Measurements from ENCODE around the gene TGM3.

TGM3 gene

GRCh38 chr20:2305946-2306345, 10.1 kb downstream of the TGM3 start:
- no peak for DNase-seq

GRCh38 chr20:2307136-2307535, 11.3 kb downstream of the TGM3 start:
- DNase-seq, result no peak

GRCh38 chr20:2311329-2311728, 15.5 kb downstream of the TGM3 start:
- peak; percentile 47 to 80 (median 73) for DNase-seq

- no peak for DNase-seq
These were observed 17.1 kb downstream of the TGM3 start for GRCh38 chr20:2312876-2313275.

- DNase-seq, result peak; percentile 36 to 58 (median 54)
These were observed 17.5 kb downstream of the TGM3 start for GRCh38 chr20:2313316-2313715.

- peak; percentile 86 to 94 (median 90) for DNase-seq
These were observed 19.1 kb downstream of the TGM3 start for GRCh38 chr20:2314759-2315439.

- no peak for DNase-seq
These were observed 19.6 kb downstream of the TGM3 start for GRCh38 chr20:2315440-2315778.

- no peak for DNase-seq
These were observed 21.2 kb downstream of the TGM3 start for GRCh38 chr20:2316847-2317495.

- DNase-seq, result peak; percentile 34 to 65 (median 48)
These were observed 25.2 kb downstream of the TGM3 start for GRCh38 chr20:2320813-2321658.

- DNase-seq, result no peak
These were observed 27.2 kb downstream of the TGM3 start for GRCh38 chr20:2323051-2323450.

- DNase-seq, result no peak
These were observed 30.2 kb downstream of the TGM3 start for GRCh38 chr20:2326046-2326445.

- DNase-seq, result no peak
These were observed 32.1 kb downstream of the TGM3 start for GRCh38 chr20:2327620-2328555.

- DNase-seq, result no peak
These were observed 33.5 kb downstream of the TGM3 start for GRCh38 chr20:2329286-2329685.

- DNase-seq, result no peak
These were observed 34.4 kb downstream of the TGM3 start for GRCh38 chr20:2330090-2330695.

GRCh38 chr20:2331106-2331505, 35.3 kb downstream of the TGM3 start:
- DNase-seq, result no peak

- DNase-seq, result no peak
These were observed 36.2 kb downstream of the TGM3 start for GRCh38 chr20:2331901-2332565.

GRCh38 chr20:2332711-2333110, 36.9 kb downstream of the TGM3 start:
- DNase-seq, result no peak

- DNase-seq, result no peak
These were observed 38.0 kb downstream of the TGM3 start for GRCh38 chr20:2333821-2334220.

GRCh38 chr20:2335096-2335870, 39.5 kb downstream of the TGM3 start:
- no peak for DNase-seq

- no peak for DNase-seq
These were observed 40.7 kb downstream of the TGM3 start for GRCh38 chr20:2336471-2336870.

GRCh38 chr20:2337142-2337541, 41.3 kb downstream of the TGM3 start:
- DNase-seq, result no peak
